Measurements from ENCODE around the gene LYG1.
"Not testable (repeated sequence)": the region's sequence is repeated elsewhere in the genome, so short reads cannot be mapped to it uniquely, and the experiment has no call there.

DNA sequence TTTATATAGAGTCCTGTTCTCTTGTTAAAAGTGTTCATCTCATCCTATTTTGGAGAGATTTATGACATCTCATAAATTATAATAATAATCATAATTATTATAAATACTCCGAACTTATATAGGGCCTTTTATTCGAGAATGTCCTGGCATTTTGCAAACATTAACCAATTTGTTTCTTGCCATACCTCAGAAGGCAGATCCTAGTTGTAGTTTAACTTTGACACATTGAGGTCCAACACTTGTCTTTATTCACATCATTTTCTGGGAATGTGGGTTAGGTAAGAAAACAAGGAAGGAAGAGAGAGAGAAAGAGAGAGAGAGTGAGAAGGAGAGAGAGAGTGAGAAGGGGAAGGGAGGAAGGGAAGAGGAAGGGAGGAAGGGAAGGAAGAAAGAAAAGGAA, at the start of gene LYG1:
- TF ChIP-seq CTCF (IDR thresholded peaks at IDR 0.05); POLR2AphosphoS5 (IDR thresholded peaks at IDR 0.05; ENCODE audit: low read depth, low read length); REST (IDR thresholded peaks at IDR 0.05; ENCODE audit: insufficient read depth in 1 of 2, low read depth in 2 of 2, low read length in 1 of 2): not testable (repeated sequence)

Measured in Panc1 (cell line).